Breast epithelium (tissue), 3 donors: Measurements from ENCODE around the gene VWA2.

Experiments
- POLR2A ChIP-seq: fragments of 450-650 bp; IDR thresholded peaks from one replicate; pipeline ENCODE4 v1.6.1; 2016; ENCODE audit warnings: antibody characterized with exemption, mild to moderate bottlenecking, moderate library complexity
- POLR2AphosphoS5 ChIP-seq, 3 donors: sonication (generic); formaldehyde crosslinking; IDR thresholded peaks; one replicate each; pipeline ENCODE4 v1.6.1; 2017; ENCODE audit warnings: antibody characterized with exemption in 3 of 3
- TF ChIP-seq, protein P1 (sequence below), 3 donors: fragments of 450-650 bp; IDR thresholded peaks; one replicate each; pipeline ENCODE4 v1.5.1; 2016 to 2017; ENCODE audit warnings: antibody characterized with exemption in 3 of 3, mild to moderate bottlenecking in 3 of 3, moderate library complexity in 3 of 3

DNA sequence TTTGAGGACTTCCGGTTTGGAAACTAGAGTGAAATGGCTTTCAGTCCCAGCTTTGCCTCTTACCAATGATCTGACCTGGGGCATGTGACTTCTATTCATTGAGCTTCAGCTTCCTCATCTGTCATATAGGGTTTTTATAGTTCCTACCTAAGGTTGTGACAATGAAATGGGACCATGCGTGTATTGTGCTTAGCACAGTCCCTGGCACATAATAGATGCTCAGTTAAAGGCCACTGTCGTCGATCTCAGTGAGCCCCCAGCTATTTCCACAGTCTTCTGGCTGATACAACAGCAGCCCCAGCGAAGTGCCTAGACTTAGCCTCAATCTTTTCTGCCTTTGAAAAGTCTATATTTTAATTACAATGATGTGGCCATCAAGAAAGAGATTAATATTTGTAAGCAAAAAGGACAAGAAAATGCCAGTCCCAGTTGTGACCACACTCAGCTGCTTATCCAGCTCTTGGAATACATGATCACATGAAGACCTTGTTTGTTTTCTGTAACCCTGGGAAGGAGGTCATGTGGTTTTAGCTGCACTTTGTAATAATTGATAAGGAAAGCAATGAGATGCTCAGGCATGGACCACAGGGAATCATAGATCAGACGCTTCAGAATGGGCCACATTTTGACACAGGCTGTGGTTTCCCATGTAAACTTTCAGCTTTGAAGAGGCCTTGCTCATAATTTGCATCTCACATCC is 44.6 kb downstream of the VWA2 start:
- TF ChIP-seq POLR2AphosphoS5 (IDR thresholded peaks at IDR 0.05) (no peak), POLR2A (no peak)
- TF ChIP-seq, protein P1, sequence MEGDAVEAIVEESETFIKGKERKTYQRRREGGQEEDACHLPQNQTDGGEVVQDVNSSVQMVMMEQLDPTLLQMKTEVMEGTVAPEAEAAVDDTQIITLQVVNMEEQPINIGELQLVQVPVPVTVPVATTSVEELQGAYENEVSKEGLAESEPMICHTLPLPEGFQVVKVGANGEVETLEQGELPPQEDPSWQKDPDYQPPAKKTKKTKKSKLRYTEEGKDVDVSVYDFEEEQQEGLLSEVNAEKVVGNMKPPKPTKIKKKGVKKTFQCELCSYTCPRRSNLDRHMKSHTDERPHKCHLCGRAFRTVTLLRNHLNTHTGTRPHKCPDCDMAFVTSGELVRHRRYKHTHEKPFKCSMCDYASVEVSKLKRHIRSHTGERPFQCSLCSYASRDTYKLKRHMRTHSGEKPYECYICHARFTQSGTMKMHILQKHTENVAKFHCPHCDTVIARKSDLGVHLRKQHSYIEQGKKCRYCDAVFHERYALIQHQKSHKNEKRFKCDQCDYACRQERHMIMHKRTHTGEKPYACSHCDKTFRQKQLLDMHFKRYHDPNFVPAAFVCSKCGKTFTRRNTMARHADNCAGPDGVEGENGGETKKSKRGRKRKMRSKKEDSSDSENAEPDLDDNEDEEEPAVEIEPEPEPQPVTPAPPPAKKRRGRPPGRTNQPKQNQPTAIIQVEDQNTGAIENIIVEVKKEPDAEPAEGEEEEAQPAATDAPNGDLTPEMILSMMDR (IDR thresholded peaks at IDR 0.05): no peak
